ENCODE results near the gene REG1A.

DNA sequence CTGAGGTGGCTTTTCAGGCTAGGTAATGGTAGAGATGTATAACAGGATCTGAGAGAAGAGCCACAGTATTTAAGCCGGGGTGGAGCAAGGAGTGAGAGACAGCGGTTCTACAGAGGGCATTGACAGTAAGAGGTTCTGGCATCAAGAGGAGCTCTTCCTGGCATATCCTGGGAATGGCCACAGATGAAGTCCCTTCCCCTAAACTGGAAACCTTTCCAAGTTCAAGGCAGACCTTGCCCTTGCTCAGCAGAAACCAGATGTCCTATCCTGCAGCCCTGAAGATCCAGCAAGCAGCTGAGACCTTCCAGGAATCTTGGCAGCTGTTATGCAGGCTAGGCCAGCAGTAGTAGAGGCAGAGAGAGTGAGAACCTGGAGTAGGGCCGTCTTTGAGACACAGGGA is 18.1 kb downstream of the REG1A start:
- TF ChIP-seq, protein P1, sequence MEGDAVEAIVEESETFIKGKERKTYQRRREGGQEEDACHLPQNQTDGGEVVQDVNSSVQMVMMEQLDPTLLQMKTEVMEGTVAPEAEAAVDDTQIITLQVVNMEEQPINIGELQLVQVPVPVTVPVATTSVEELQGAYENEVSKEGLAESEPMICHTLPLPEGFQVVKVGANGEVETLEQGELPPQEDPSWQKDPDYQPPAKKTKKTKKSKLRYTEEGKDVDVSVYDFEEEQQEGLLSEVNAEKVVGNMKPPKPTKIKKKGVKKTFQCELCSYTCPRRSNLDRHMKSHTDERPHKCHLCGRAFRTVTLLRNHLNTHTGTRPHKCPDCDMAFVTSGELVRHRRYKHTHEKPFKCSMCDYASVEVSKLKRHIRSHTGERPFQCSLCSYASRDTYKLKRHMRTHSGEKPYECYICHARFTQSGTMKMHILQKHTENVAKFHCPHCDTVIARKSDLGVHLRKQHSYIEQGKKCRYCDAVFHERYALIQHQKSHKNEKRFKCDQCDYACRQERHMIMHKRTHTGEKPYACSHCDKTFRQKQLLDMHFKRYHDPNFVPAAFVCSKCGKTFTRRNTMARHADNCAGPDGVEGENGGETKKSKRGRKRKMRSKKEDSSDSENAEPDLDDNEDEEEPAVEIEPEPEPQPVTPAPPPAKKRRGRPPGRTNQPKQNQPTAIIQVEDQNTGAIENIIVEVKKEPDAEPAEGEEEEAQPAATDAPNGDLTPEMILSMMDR (optimal IDR thresholded peaks at IDR 0.05 in 1 of 3, IDR thresholded peaks at IDR 0.05 in 1 of 3, conservative IDR thresholded peaks at IDR 0.05 in 1 of 3; ENCODE audit: extremely low read depth in 1 of 3, insufficient read depth in 2 of 3, low read length in 3 of 3) = no peak
- TF ChIP-seq EZH2 (IDR thresholded peaks at IDR 0.05; ENCODE audit: low read length) = no peak
